Mesendoderm (in vitro differentiated cells): ENCODE measurements around the gene RPL36A.

Experiments used
- DNase-seq: peaks from one replicate; pipeline ENCODE4 v3.0.0; 2013
- H2AK5ac ChIP-seq: 2 replicates; pipeline ENCODE4 v1.6.1; 2013; ENCODE audit warnings: low read length, inconsistent platforms
- H2BK120ac ChIP-seq: 2 replicates; pipeline ENCODE4 v1.6.1; 2013; ENCODE audit warnings: low read depth, mild to moderate bottlenecking, low read length, moderate library complexity, mixed read lengths
- H2BK15ac ChIP-seq: replicated peaks from 2 replicates; pipeline ENCODE4 v1.6.1; 2013; ENCODE audit warnings: low read depth, mild to moderate bottlenecking, moderate library complexity
- H2BK5ac ChIP-seq: 2 replicates; pipeline ENCODE4 v1.6.1; 2013; ENCODE audit warnings: low read length, inconsistent platforms
- H3K18ac ChIP-seq: 2 replicates; pipeline ENCODE4 v1.6.1; 2013; ENCODE audit warnings: mild to moderate bottlenecking, low read length, mixed read lengths
- H3K23ac ChIP-seq: one replicate; pipeline ENCODE4 v1.6.1; 2013; ENCODE audit warnings: low read length
- H3K27ac ChIP-seq: 2 replicates; pipeline ENCODE4 v1.5.1; 2013; ENCODE audit warnings: low read depth, mild to moderate bottlenecking, inconsistent platforms, low read length, moderate library complexity
- H3K27me3 ChIP-seq: 2 replicates; pipeline ENCODE4 v1.6.1; 2013; ENCODE audit warnings: low read length, control low read depth, mild to moderate bottlenecking, inconsistent platforms; ENCODE audit not compliant: insufficient read depth, poor library complexity
- H3K36me3 ChIP-seq: 2 replicates; pipeline ENCODE4 v1.6.1; 2013; ENCODE audit warnings: low read length, inconsistent platforms; ENCODE audit not compliant: control insufficient read depth, insufficient read depth
- H3K4ac ChIP-seq: one replicate; pipeline ENCODE4 v1.6.1; 2013; ENCODE audit warnings: low read depth, mild to moderate bottlenecking, low read length, moderate library complexity
- H3K4me1 ChIP-seq: 2 replicates; pipeline ENCODE4 v1.6.1; 2013; ENCODE audit warnings: low read depth, low read length, inconsistent platforms; ENCODE audit not compliant: control insufficient read depth
- H3K4me2 ChIP-seq: 2 replicates; pipeline ENCODE4 v1.6.1; 2013; ENCODE audit warnings: low read length
- H3K4me3 ChIP-seq: 2 replicates; pipeline ENCODE4 v1.5.1; 2013; ENCODE audit warnings: mild to moderate bottlenecking, low read length
- H3K56ac ChIP-seq: one replicate; pipeline ENCODE4 v1.6.1; 2013; ENCODE audit warnings: low read length
- H3K79me1 ChIP-seq: 2 replicates; pipeline ENCODE4 v1.6.1; 2013; ENCODE audit warnings: low read length, inconsistent platforms
- H3K79me2 ChIP-seq: 2 replicates; pipeline ENCODE4 v1.6.1; 2013; ENCODE audit warnings: mild to moderate bottlenecking, low read length; ENCODE audit not compliant: control insufficient read depth, insufficient read depth
- H3K9ac ChIP-seq: 2 replicates; pipeline ENCODE4 v1.6.1; 2013; ENCODE audit warnings: low read length, inconsistent platforms
- H4K5ac ChIP-seq: one replicate; pipeline ENCODE4 v1.6.1; 2013; ENCODE audit warnings: low read length
- H4K8ac ChIP-seq: one replicate; pipeline ENCODE4 v1.6.1; 2013; ENCODE audit warnings: low read depth, mild to moderate bottlenecking, control low read depth, low read length, moderate library complexity
- WGBS: extraction: QIAGEN DNeasy Blood & Tissue Kit; methylation state at CpG from one replicate; pipeline ENCODE4 v1.1.7; 2013; ENCODE audit warnings: low lambda C conversion rate, missing lambda C conversion rate; ENCODE audit not compliant: insufficient coverage; ENCODE audit errors: extremely low coverage; 5-methylcytosine and 5-hydroxymethylcytosine counted together

Gene RPL36A

GRCh38 chrX:101427954-101428353 is 37.1 kb downstream of the RPL36A start:
- no peak for DNase-seq
- Histone ChIP-seq H2AK5ac (no peak overlapping the region), H3K18ac (no peak overlapping the region), H2BK5ac (no peak overlapping the region), H3K9ac (no peak overlapping the region), H3K4me1 (no peaks in the 10 kb centered on the region), H3K4me3 (no peak overlapping the region), H3K79me2 (no peaks in the 10 kb centered on the region), H2BK120ac (no peak overlapping the region), H3K56ac (no peak overlapping the region), H3K4ac (no peak overlapping the region), H3K79me1 (no peaks in the 10 kb centered on the region), H3K4me2 (no peak overlapping the region), H3K36me3 (no peaks in the 10 kb centered on the region), H2BK15ac (no peak overlapping the region), H3K27ac (no peak overlapping the region), H4K8ac (no peak overlapping the region), H3K23ac (no peak overlapping the region), H4K5ac (no peak overlapping the region), H3K27me3 (no peaks in the 10 kb centered on the region)
- WGBS = no CpG with 5 or more reads among the region's 2 CpGs

GRCh38 chrX:101429934-101430333 is 39.1 kb downstream of the RPL36A start:
- no peak overlapping the region for H3K4ac ChIP-seq
- H3K27me3 ChIP-seq = no peaks in the 10 kb centered on the region
- no peak overlapping the region for H2BK120ac ChIP-seq
- H2BK15ac ChIP-seq = no peak overlapping the region
- H2BK5ac ChIP-seq = no peak overlapping the region
- H3K79me2 ChIP-seq = no peaks in the 10 kb centered on the region
- no peak overlapping the region for H3K27ac ChIP-seq
- H3K18ac ChIP-seq = no peak overlapping the region
- H4K5ac ChIP-seq = no peak overlapping the region
- H3K9ac ChIP-seq = no peak overlapping the region
- H3K36me3 ChIP-seq = no peaks in the 10 kb centered on the region
- no peak overlapping the region for H3K56ac ChIP-seq
- H3K23ac ChIP-seq = no peak overlapping the region
- H4K8ac ChIP-seq = no peak overlapping the region
- no CpG with 5 or more reads among the region's 1 CpG for WGBS
- no peak overlapping the region for H2AK5ac ChIP-seq
- DNase-seq = no peak
- no peak overlapping the region for H3K4me3 ChIP-seq
- H3K4me2 ChIP-seq = no peak overlapping the region
- H3K79me1 ChIP-seq = no peaks in the 10 kb centered on the region
- no peaks in the 10 kb centered on the region for H3K4me1 ChIP-seq

- H3K27me3 ChIP-seq = no peaks in the 10 kb centered on the region
- no peak overlapping the region for H3K4me3 ChIP-seq
- DNase-seq = no peak
- no peak overlapping the region for H3K4me2 ChIP-seq
- no peak overlapping the region for H4K8ac ChIP-seq
- no peak overlapping the region for H3K9ac ChIP-seq
- H4K5ac ChIP-seq = no peak overlapping the region
- WGBS = no CpG with 5 or more reads among the region's 2 CpGs
- H3K56ac ChIP-seq = no peak overlapping the region
- no peak overlapping the region for H3K4ac ChIP-seq
- H2BK5ac ChIP-seq = no peak overlapping the region
- no peaks in the 10 kb centered on the region for H3K79me1 ChIP-seq
- H2BK120ac ChIP-seq = no peak overlapping the region
- no peaks in the 10 kb centered on the region for H3K79me2 ChIP-seq
- H3K27ac ChIP-seq = no peak overlapping the region
- H2AK5ac ChIP-seq = no peak overlapping the region
- H2BK15ac ChIP-seq = no peak overlapping the region
- H3K18ac ChIP-seq = no peak overlapping the region
- H3K23ac ChIP-seq = no peak overlapping the region
- H3K4me1 ChIP-seq = no peaks in the 10 kb centered on the region
- H3K36me3 ChIP-seq = no peaks in the 10 kb centered on the region
Observed at GRCh38 chrX:101430457-101431078, 39.8 kb downstream of the RPL36A start.

GRCh38 chrX:101442085-101442484 is 51.3 kb downstream of the RPL36A start:
- H3K18ac ChIP-seq = no peak overlapping the region
- no peaks in the 10 kb centered on the region for H3K36me3 ChIP-seq
- no peak overlapping the region for H3K56ac ChIP-seq
- no peak overlapping the region for H2AK5ac ChIP-seq
- no peak overlapping the region for H3K9ac ChIP-seq
- H3K79me1 ChIP-seq = no peaks in the 10 kb centered on the region
- H3K79me2 ChIP-seq = no peaks in the 10 kb centered on the region
- no CpG with 5 or more reads among the region's 2 CpGs for WGBS
- H2BK15ac ChIP-seq = no peak overlapping the region
- no peak overlapping the region for H4K5ac ChIP-seq
- H2BK120ac ChIP-seq = no peak overlapping the region
- no peaks in the 10 kb centered on the region for H3K27me3 ChIP-seq
- no peak for DNase-seq
- H3K4ac ChIP-seq = no peak overlapping the region
- H3K4me2 ChIP-seq = no peak overlapping the region
- H3K27ac ChIP-seq = no peak overlapping the region
- H2BK5ac ChIP-seq = no peak overlapping the region
- H4K8ac ChIP-seq = no peak overlapping the region
- H3K4me3 ChIP-seq = no peak overlapping the region
- no peaks in the 10 kb centered on the region for H3K4me1 ChIP-seq
- H3K23ac ChIP-seq = no peak overlapping the region
